H1 (cell line): ENCODE data around the gene DDX47. TPM values are rescaled to one million over a fixed set of nuclear protein-coding genes. Genes with fewer than 3 reads are reported as not detected.

Experiments
- CTCF ChIA-PET: fragments of 300-600 bp; sonication (Branson Sonifier 250); formaldehyde crosslinking; loops from one replicate; lab custom pipeline; 2021; ENCODE audit not compliant: partially characterized antibody; lab: Charles Lee
- POLR2A ChIA-PET: fragments of 300-600 bp; sonication (Branson Sonifier 250); formaldehyde crosslinking; loops from one replicate; lab custom pipeline; 2021; ENCODE audit warnings: inconsistent platforms; ENCODE audit not compliant: partially characterized antibody; lab: Charles Lee
- DNase-seq, 2 experiments: peaks; one replicate each; pipeline versions ENCODE4 v3.0.0 to v3.0.0-alpha.2; 2010 to 2022; ENCODE audit warnings: low spot score in 2 of 2, low read depth in 1 of 2, mixed read lengths in 1 of 2
- FAIRE-seq: peaks from 2 replicates; lab custom pipeline; 2011; peaks lifted over from hg19 to GRCh38; lab: Jason Lieb, UNC
- H2AFZ ChIP-seq: 2 replicates; pipeline ENCODE4 v1.8.1; 2012; ENCODE audit warnings: low read length, inconsistent platforms
- H2AK5ac ChIP-seq: 2 replicates; pipeline ENCODE4 v1.6.1; 2013; ENCODE audit warnings: low read depth, low read length
- H2BK120ac ChIP-seq: replicated peaks from 2 replicates; pipeline ENCODE3; 2013; ENCODE audit warnings: low read depth, low read length, inconsistent platforms
- H2BK12ac ChIP-seq: 2 replicates; pipeline ENCODE4 v1.6.1; 2013; ENCODE audit warnings: low read depth, low read length
- H2BK15ac ChIP-seq: 2 replicates; pipeline ENCODE4 v1.6.1; 2013; ENCODE audit warnings: low read length
- H2BK20ac ChIP-seq: 2 replicates; pipeline ENCODE4 v1.6.1; 2013; ENCODE audit warnings: low read length
- H2BK5ac ChIP-seq: 2 replicates; pipeline ENCODE4 v1.6.1; 2013; ENCODE audit warnings: low read depth, low read length
- H3K14ac ChIP-seq: 2 replicates; pipeline ENCODE4 v1.6.1; 2013; ENCODE audit warnings: inconsistent platforms; ENCODE audit not compliant: insufficient read length
- H3K18ac ChIP-seq: 2 replicates; pipeline ENCODE4 v1.6.1; 2013; ENCODE audit warnings: low read length; ENCODE audit errors: extremely low read depth
- H3K23ac ChIP-seq: 2 replicates; pipeline ENCODE4 v1.6.1; 2013; ENCODE audit warnings: inconsistent platforms; ENCODE audit not compliant: insufficient read length
- H3K23me2 ChIP-seq: 2 replicates; pipeline ENCODE4 v1.6.1; 2013; ENCODE audit warnings: low read depth, low read length
- H3K27ac ChIP-seq: 2 replicates; pipeline ENCODE4 v1.6.1; 2011; ENCODE audit warnings: low read depth, low read length, inconsistent platforms
- H3K27me3 ChIP-seq, 4 experiments: replicated peaks in 1 of 4; 1 replicate in 1 of 4; 2 replicates in 3 of 4; pipeline versions ENCODE4 v1.6.1 to v1.8.1; 2011 to 2013; ENCODE audit warnings: low read length in 3 of 4, mild to moderate bottlenecking in 3 of 4, inconsistent platforms in 2 of 4, mixed read lengths in 2 of 4, moderate library complexity in 1 of 4; ENCODE audit not compliant: control insufficient read depth in 3 of 4, insufficient read depth in 3 of 4; ENCODE audit errors: extremely low read depth in 1 of 4
- H3K36me3 ChIP-seq, 4 experiments: 2 replicates each; pipeline versions ENCODE4 v1.6.1 to v1.8.1; 2011 to 2013; ENCODE audit warnings: mild to moderate bottlenecking in 4 of 4, low read length in 3 of 4, moderate library complexity in 2 of 4, control low read depth in 1 of 4, inconsistent platforms in 1 of 4; ENCODE audit not compliant: insufficient read depth in 4 of 4, control insufficient read depth in 2 of 4
- H3K4ac ChIP-seq: replicated peaks from 2 replicates; pipeline ENCODE3; 2013; ENCODE audit warnings: low read length, low read depth, mixed read lengths, inconsistent platforms; ENCODE audit not compliant: insufficient read length
- H3K4me1 ChIP-seq, 4 experiments: replicated peaks in 1 of 4; 1 replicate in 1 of 4; 2 replicates in 3 of 4; pipeline versions ENCODE4 v1.6.1 to v1.8.1; 2011 to 2013; ENCODE audit warnings: low read length in 3 of 4, inconsistent platforms in 2 of 4, mixed read lengths in 1 of 4; ENCODE audit not compliant: insufficient read depth in 4 of 4, control insufficient read depth in 3 of 4
- H3K4me2 ChIP-seq, 2 experiments: 2 replicates each; pipeline versions ENCODE4 v1.6.1 to v1.8.1; 2011 to 2013; ENCODE audit warnings: low read depth in 2 of 2, low read length in 2 of 2, control low read depth in 1 of 2, inconsistent platforms in 1 of 2, mild to moderate bottlenecking in 1 of 2; ENCODE audit not compliant: insufficient read depth in 1 of 2
- H3K4me3 ChIP-seq, 4 experiments: fragments of 200-600, 300-600 bp in 1 of 4; sonication (generic), shearing (Covaris generic), sonication (Bioruptor Twin) in 1 of 4; 2 replicates each; pipeline versions ENCODE4 v1.5.1 to v1.8.1; 2011 to 2016; ENCODE audit warnings: low read length in 4 of 4, low read depth in 3 of 4, control low read depth in 2 of 4, inconsistent platforms in 2 of 4, mild to moderate bottlenecking in 2 of 4, mixed read lengths in 1 of 4, moderate library complexity in 1 of 4; ENCODE audit not compliant: insufficient read depth in 2 of 4; ENCODE audit errors: extremely low read depth in 1 of 4
- H3K56ac ChIP-seq: replicated peaks from 2 replicates; pipeline ENCODE3; 2013; ENCODE audit warnings: low read depth, mild to moderate bottlenecking, mixed read lengths, low read length, inconsistent platforms; ENCODE audit not compliant: insufficient read length
- H3K79me1 ChIP-seq: 2 replicates; pipeline ENCODE4 v1.6.1; 2013; ENCODE audit warnings: low read depth, low read length, control low read depth
- H3K79me2 ChIP-seq, 2 experiments: 2 replicates each; pipeline versions ENCODE4 v1.6.1 to v1.8.1; 2012 to 2013; ENCODE audit warnings: low read length in 2 of 2, mild to moderate bottlenecking in 2 of 2, inconsistent platforms in 1 of 2; ENCODE audit not compliant: insufficient read depth in 2 of 2, control insufficient read depth in 1 of 2
- H3K9ac ChIP-seq, 4 experiments: replicated peaks in 1 of 4; 1 replicate in 1 of 4; 2 replicates in 3 of 4; pipeline versions ENCODE4 v1.6.1 to v1.8.1; 2011 to 2013; ENCODE audit warnings: low read depth in 3 of 4, low read length in 3 of 4, control low read depth in 2 of 4, mild to moderate bottlenecking in 2 of 4, moderate library complexity in 2 of 4, inconsistent platforms in 1 of 4; ENCODE audit errors: extremely low read depth in 1 of 4
- H3K9me3 ChIP-seq, 2 experiments: 2 replicates each; pipeline versions ENCODE4 v1.6.1 to v1.8.1; 2012 to 2013; ENCODE audit warnings: mild to moderate bottlenecking in 2 of 2, moderate library complexity in 2 of 2, control low read depth in 1 of 2, inconsistent platforms in 1 of 2, low read depth in 1 of 2, low read length in 1 of 2, mixed read lengths in 1 of 2; ENCODE audit not compliant: insufficient read depth in 2 of 2
- H4K20me1 ChIP-seq, 2 experiments: replicated peaks in 1 of 2; 2 replicates each; pipeline versions ENCODE3 to v1.8.1; 2011 to 2013; ENCODE audit warnings: inconsistent platforms in 2 of 2, low read length in 2 of 2, mild to moderate bottlenecking in 1 of 2; ENCODE audit not compliant: insufficient read depth in 2 of 2, control insufficient read depth in 1 of 2
- H4K5ac ChIP-seq: 2 replicates; pipeline ENCODE4 v1.6.1; 2013; ENCODE audit warnings: low read length, low read depth, mixed read lengths, inconsistent platforms; ENCODE audit not compliant: insufficient read length
- H4K8ac ChIP-seq: 2 replicates; pipeline ENCODE4 v1.8.0; 2013; ENCODE audit warnings: mild to moderate bottlenecking, moderate library complexity, low read length, inconsistent platforms; ENCODE audit not compliant: insufficient read depth; ENCODE audit errors: extremely low read depth
- H4K91ac ChIP-seq: replicated peaks from 2 replicates; pipeline ENCODE3; 2013; ENCODE audit warnings: low read length, mixed read lengths, inconsistent platforms; ENCODE audit not compliant: insufficient read length
- BCL11A ChIP-seq, 2 experiments: IDR thresholded peaks; one replicate each; pipeline ENCODE4 v1.6.1; 2011; ENCODE audit warnings: low read depth in 2 of 2, low read length in 2 of 2, mild to moderate bottlenecking in 2 of 2
- CHD2 ChIP-seq: IDR thresholded peaks from 2 replicates; pipeline ENCODE4 v1.6.1; 2012; ENCODE audit warnings: low read length, improper control_type of control experiment
- CTCF ChIP-seq, 3 experiments: IDR thresholded peaks; 1 replicate in 2 of 3; 2 replicates in 1 of 3; pipeline versions ENCODE4 v1.5.1 to v1.6.1; 2011; ENCODE audit warnings: low read length in 3 of 3, mild to moderate bottlenecking in 3 of 3, inconsistent platforms in 2 of 3, low read depth in 1 of 3, moderate library complexity in 1 of 3; ENCODE audit not compliant: insufficient read depth in 1 of 3; ENCODE audit errors: control extremely low read depth in 1 of 3
- KDM5A ChIP-seq: fragments of 200-600 bp; IDR thresholded peaks from 2 replicates; pipeline ENCODE4 v1.7.1; 2012; ENCODE audit warnings: mild to moderate bottlenecking, low read length, inconsistent platforms, mixed read lengths
- RAD21 ChIP-seq, 2 experiments: IDR thresholded peaks in 1 of 2; conservative IDR thresholded peaks in 1 of 2; 2 replicates each; pipeline ENCODE4 v1.6.1; 2011; ENCODE audit warnings: low read depth in 2 of 2, low read length in 2 of 2, improper control_type of control experiment in 1 of 2, inconsistent platforms in 1 of 2, mild to moderate bottlenecking in 1 of 2, moderate library complexity in 1 of 2
- RBBP5 ChIP-seq: IDR thresholded peaks from 2 replicates; pipeline ENCODE4 v1.7.1; 2012; ENCODE audit warnings: low read depth, mild to moderate bottlenecking, inconsistent platforms, low read length, moderate library complexity, borderline replicate concordance
- TAF7 ChIP-seq: optimal IDR thresholded peaks from 2 replicates; pipeline ENCODE3; 2011; ENCODE audit warnings: low read depth, mild to moderate bottlenecking, inconsistent platforms, low read length, moderate library complexity, borderline replicate concordance
- TCF12 ChIP-seq: IDR thresholded peaks from 2 replicates; pipeline ENCODE4 v1.6.1; 2011; ENCODE audit warnings: low read depth, mild to moderate bottlenecking, low read length
- USF2 ChIP-seq: IDR thresholded peaks from 2 replicates; pipeline ENCODE4 v1.6.1; 2011; ENCODE audit warnings: low read length, improper control_type of control experiment
- YY1 ChIP-seq: IDR thresholded peaks from 2 replicates; pipeline ENCODE4 v1.6.1; 2011; ENCODE audit warnings: low read depth, mild to moderate bottlenecking, low read length
- WGBS, 2 experiments: shearing (Covaris generic) in 1 of 2; methylation state at CpG; one replicate each; pipeline versions ENCODE4 v1.1.6 to v1.1.7; 2013 to 2015; ENCODE audit warnings: low lambda C conversion rate in 2 of 2, mixed read lengths in 2 of 2, inconsistent platforms in 1 of 2, low coverage in 1 of 2, missing lambda C conversion rate in 1 of 2; ENCODE audit not compliant: insufficient replicate concordance in 2 of 2, insufficient coverage in 1 of 2, insufficient read length in 1 of 2; ENCODE audit errors: extremely low coverage in 1 of 2, missing lambda C conversion rate in 1 of 2; 5-methylcytosine and 5-hydroxymethylcytosine counted together
- polyA plus RNA-seq, 7 experiments: library from polyadenylated mRNA; depleted of rRNA in 3 of 7; stranded (reverse) in 5 of 7; unstranded in 2 of 7; fragments of >200 nt in 5 of 7; fragments of 200-250 nt in 2 of 7; gene quantifications; 1 replicate in 5 of 7; 2 replicates in 1 of 7; 4 replicates in 1 of 7; pipeline versions ENCODE4 v1.2.1 to v1.2.3, GENCODE V29; 2011 to 2013; ENCODE audit warnings: missing spikeins in 2 of 7, mixed read lengths in 2 of 7
- total RNA-seq: library from RNA; stranded (reverse); fragmentation: NEBNext Ultra II Directional; extraction: Animal tissue kit (Norgen Biotek cat#: 25700); gene quantifications from 2 replicates; pipeline ENCODE4 v1.2.1, GENCODE V29; 2021

The DDX47 gene
- total and polyA plus RNA-seq, 2 of the 8 experiments (the other 6 are each of a cell fraction or from before 2014, with no cell fraction given) = 54.4 to 74.2 TPM

GRCh38 chr12:12836571-12836970 lies 23.4 kb downstream of the DDX47 start:
- Histone ChIP-seq H3K36me3 (peaks cover 4 to 24% (median 13%) of the 10 kb centered on the region in 4 experiments; a peak in 6 of 8 replicates), H4K91ac (no peak overlapping the region), H2BK12ac (no peak overlapping the region), H2BK15ac (no peak overlapping the region), H3K18ac (no peak overlapping the region), H3K4me3 (no peak overlapping the region), H3K4me1 (peaks cover 0 to 2% (median 0%) of the 10 kb centered on the region in 4 experiments; a peak in 2 of 7 replicates), H3K4me2 (no peak overlapping the region), H4K5ac (no peak overlapping the region), H2AFZ (no peak overlapping the region), H3K23ac (no peak overlapping the region), H3K27me3 (no peaks in the 10 kb centered on the region), H2AK5ac (no peak overlapping the region), H4K20me1 (no peaks in the 10 kb centered on the region), H3K56ac (no peak overlapping the region), H3K79me1 (no peaks in the 10 kb centered on the region), H3K79me2 (no peaks in the 10 kb centered on the region), H3K9ac (no peak overlapping the region), H4K8ac (no peak overlapping the region), H3K27ac (no peak overlapping the region), H2BK20ac (no peak overlapping the region), H3K4ac (no peak overlapping the region), H3K23me2 (no peaks in the 10 kb centered on the region), H2BK120ac (no peak overlapping the region), H3K9me3 (no peaks in the 10 kb centered on the region), H3K14ac (no peak overlapping the region), H2BK5ac (no peak overlapping the region)
- FAIRE-seq (no peak), DNase-seq (no peak)
- 78% methylated on average over 6 of the region's 6 CpGs; no CpG with 5 or more reads in 1 of the 2 experiments for WGBS, 2 experiments
- no peak for TF ChIP-seq RAD21 (IDR thresholded peaks at IDR 0.05 in 1 of 2, conservative IDR thresholded peaks at IDR 0.05 in 1 of 2; ENCODE audit: low read depth in 2 of 2, low read length in 2 of 2)
- no peak for TF ChIP-seq USF2
- no peak for TF ChIP-seq YY1
- TF ChIP-seq TCF12 = no peak
- no peak for TF ChIP-seq TAF7
- no peak for TF ChIP-seq BCL11A (IDR thresholded peaks at IDR 0.05; ENCODE audit: low read depth in 2 of 2, low read length in 2 of 2)
- TF ChIP-seq CHD2 = no peak
- no peak for TF ChIP-seq RBBP5
- no peak for TF ChIP-seq KDM5A
- TF ChIP-seq CTCF (IDR thresholded peaks at IDR 0.05; ENCODE audit: control extremely low read depth in 1 of 3, insufficient read depth in 1 of 3, low read depth in 1 of 3, low read length in 3 of 3) = no peak
- CTCF ChIA-PET = interaction anchor here (0.6 to 3.8 kb wide), 34 partner anchors 8 to 1334 kb away, joined by 3 to 30 read pairs (median 6); partner anchors contain the start of genes DDX47 and GPRC5A
- POLR2A ChIA-PET = interaction anchor here (0.7 to 2.9 kb wide), 5 partner anchors 13 to 37 kb away, joined by 3 to 8 read pairs (median 3); partner anchors contain the start of gene DDX47
